ENCODE data around the gene CDKAL1.
"Not testable (repeated sequence)": the region's sequence is repeated elsewhere in the genome, so short reads cannot be mapped to it uniquely, and the experiment has no call there.

Gene CDKAL1

GRCh38 chr6:20534295-20535262, at the start of gene CDKAL1:
Gene CDKAL1, plus strand, starts transcription at chr6:20534457. Its CDS starts 11,894 bp downstream, at chr6:20546351.
- peak; percentile 84 for DNase-seq (ENCODE audit: low spot score)

GRCh38 chr6:20486641-20487040, 47.6 kb upstream of the CDKAL1 start:
- no peak for DNase-seq (ENCODE audit: low spot score)

GRCh38 chr6:20487669-20488375, 46.4 kb upstream of the CDKAL1 start:
- DNase-seq (ENCODE audit: low spot score): no peak

GRCh38 chr6:20490591-20490990, 43.7 kb upstream of the CDKAL1 start:
- DNase-seq (ENCODE audit: low spot score): no peak

GRCh38 chr6:20492099-20492498, 42.2 kb upstream of the CDKAL1 start:
- DNase-seq (ENCODE audit: low spot score): no peak

GRCh38 chr6:20497216-20498040, 36.8 kb upstream of the CDKAL1 start:
- DNase-seq (ENCODE audit: low spot score): peak; percentile 74

GRCh38 chr6:20498041-20498385, 36.2 kb upstream of the CDKAL1 start:
- DNase-seq (ENCODE audit: low spot score): no peak

- DNase-seq (ENCODE audit: low spot score): no peak
Measured at GRCh38 chr6:20509212-20509611, 25.0 kb upstream of the CDKAL1 start.

GRCh38 chr6:20511852-20512251, 22.4 kb upstream of the CDKAL1 start:
- DNase-seq (ENCODE audit: low spot score): no peak

GRCh38 chr6:20525208-20525607, 9.0 kb upstream of the CDKAL1 start:
- DNase-seq (ENCODE audit: low spot score): not testable (repeated sequence)

- DNase-seq (ENCODE audit: low spot score): not testable (repeated sequence)
Measured at GRCh38 chr6:20529086-20529448, 5.2 kb upstream of the CDKAL1 start.

- DNase-seq (ENCODE audit: low spot score): no peak
Measured at GRCh38 chr6:20532881-20533280, 1.4 kb upstream of the CDKAL1 start.

- DNase-seq (ENCODE audit: low spot score): no peak
Measured at GRCh38 chr6:20533746-20534294, 437 bp upstream of the CDKAL1 start.

- DNase-seq (ENCODE audit: low spot score): no peak
Measured at GRCh38 chr6:20538131-20538662, 3.9 kb downstream of the CDKAL1 start.

GRCh38 chr6:20538907-20539306, 4.7 kb downstream of the CDKAL1 start:
- DNase-seq (ENCODE audit: low spot score): no peak

GRCh38 chr6:20539387-20539786, 5.1 kb downstream of the CDKAL1 start:
- DNase-seq (ENCODE audit: low spot score): no peak

GRCh38 chr6:20540683-20541082, 6.4 kb downstream of the CDKAL1 start:
- no peak for DNase-seq (ENCODE audit: low spot score)

- DNase-seq (ENCODE audit: low spot score): no peak
Measured at GRCh38 chr6:20541382-20541781, 7.1 kb downstream of the CDKAL1 start.

GRCh38 chr6:20542927-20543602, 8.8 kb downstream of the CDKAL1 start:
- DNase-seq (ENCODE audit: low spot score): no peak

- no peak for DNase-seq (ENCODE audit: low spot score)
Measured at GRCh38 chr6:20548264-20548663, 14.0 kb downstream of the CDKAL1 start.

- DNase-seq (ENCODE audit: low spot score): not testable (repeated sequence)
Measured at GRCh38 chr6:20549398-20549797, 15.1 kb downstream of the CDKAL1 start.
